ENCODE results near the gene SYT9. TPM values are rescaled to one million over a fixed set of nuclear protein-coding genes. Genes with fewer than 3 reads are reported as not detected.

SYT9 gene
- total and polyA plus RNA-seq, 4 donors, result 0.05 to 5.4 (median 2.6) TPM

- TF ChIP-seq ATF3 (IDR thresholded peaks at IDR 0.05), result no peak
- no peak for TF ChIP-seq CTCF (IDR thresholded peaks at IDR 0.05; ENCODE audit: low read depth, low read length, missing input control)
- no peak for TF ChIP-seq RAD21 (IDR thresholded peaks at IDR 0.05)
- TF ChIP-seq YY1 (IDR thresholded peaks at IDR 0.05), result no peak
- no peak for TF ChIP-seq GABPA (IDR thresholded peaks at IDR 0.05 in 1 of 2, conservative IDR thresholded peaks at IDR 0.05 in 1 of 2)
- no peak for TF ChIP-seq FOXA2 (IDR thresholded peaks at IDR 0.05)
- no peak for TF ChIP-seq HNF4G (IDR thresholded peaks at IDR 0.05)
- no peak for TF ChIP-seq HNF4A (conservative IDR thresholded peaks at IDR 0.05)
- TF ChIP-seq NR2F2 (IDR thresholded peaks at IDR 0.05), result no peak
- no peak for TF ChIP-seq REST (IDR thresholded peaks at IDR 0.05)
- TF ChIP-seq FOXA1 (IDR thresholded peaks at IDR 0.05), result no peak
- TF ChIP-seq JUND (IDR thresholded peaks at IDR 0.05), result no peak
- TF ChIP-seq EGR1 (IDR thresholded peaks at IDR 0.05; ENCODE audit: low read depth in 2 of 2), result no peak
- TF ChIP-seq RXRA (IDR thresholded peaks at IDR 0.05), result no peak
- TF ChIP-seq MAX (IDR thresholded peaks at IDR 0.05), result no peak
- TF ChIP-seq SP1 (IDR thresholded peaks at IDR 0.05), result no peak
- TF ChIP-seq TAF1 (conservative IDR thresholded peaks at IDR 0.05), result no peak
- no peak for TF ChIP-seq ZBTB33 (IDR thresholded peaks at IDR 0.05)
- Histone ChIP-seq H3K27me3 (ENCODE audit: control insufficient read depth in 4 of 4, insufficient read depth in 4 of 4, low read length in 3 of 4) (no peaks in the 10 kb centered on the region), H3K4me3 (ENCODE audit: low read depth in 1 of 3, low read length in 3 of 3) (no peak overlapping the region), H3K27ac (ENCODE audit: low read depth in 1 of 2, low read length in 2 of 2) (no peak overlapping the region), H3K4me1 (ENCODE audit: control insufficient read depth in 4 of 4, insufficient read depth in 4 of 4, low read length in 3 of 4) (no peaks in the 10 kb centered on the region), H3K36me3 (ENCODE audit: control insufficient read depth in 4 of 4, insufficient read depth in 3 of 4, low read depth in 1 of 4, low read length in 3 of 4) (peaks cover 0 to 9% (median 3%) of the 10 kb centered on the region in 4 donors), H3K9ac (ENCODE audit: low read depth in 1 of 2, low read length in 2 of 2) (no peak overlapping the region), H3K9me3 (ENCODE audit: control insufficient read depth in 4 of 4, low read length in 3 of 4) (no peaks in the 10 kb centered on the region)
- WGBS, result 96% methylated on average over 5 of the region's 5 CpGs
- no peak for DNase-seq (ENCODE audit: low spot score)
These were observed 217.7 kb downstream of the SYT9 start for GRCh38 chr11:7469351-7469865.

Measured in liver (tissue), 9 donors.